ENCODE measurements around the gene PRKCE. TPM values are rescaled to one million over a fixed set of nuclear protein-coding genes. Genes with fewer than 3 reads are reported as not detected.
A peak's percentile ranks its signal among the peaks of the same experiment; 100 is the strongest.

Gene PRKCE
- total RNA-seq, 1 experiment from 2014 or later, result 2.4 TPM

DNA sequence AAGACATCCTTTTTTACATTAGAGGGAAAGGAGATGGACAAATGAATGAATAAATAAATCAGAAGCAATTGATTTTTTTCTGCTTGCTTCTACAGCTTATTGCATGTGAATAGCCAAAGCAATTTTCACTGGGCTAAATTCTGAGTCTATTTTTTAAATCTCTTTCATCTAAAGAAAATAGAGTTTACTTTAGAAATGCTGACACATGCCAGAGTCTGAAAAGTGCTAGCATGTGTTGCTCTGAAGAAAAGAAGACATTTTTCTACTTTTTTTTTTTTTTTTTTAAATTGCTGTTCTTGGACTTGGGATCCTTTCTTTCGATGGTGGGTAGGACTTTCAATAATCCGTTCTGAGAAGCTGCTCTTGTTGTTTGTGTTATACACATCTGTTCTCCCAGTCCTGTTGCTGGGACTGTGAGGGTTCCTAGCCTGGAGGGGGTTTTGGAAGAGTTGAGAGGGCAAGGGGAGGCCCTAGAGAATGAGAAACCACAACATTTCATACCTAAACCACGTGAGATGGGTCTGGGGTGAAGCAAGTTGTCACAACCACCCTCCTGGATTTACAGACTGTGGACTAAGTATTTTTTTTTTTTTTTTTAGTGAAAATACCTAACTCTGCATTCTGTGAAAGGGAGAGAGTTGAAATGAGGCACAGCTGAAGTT lies 193.5 kb downstream of the PRKCE start:
- no peak for DNase-seq (ENCODE audit: low spot score)
- Histone ChIP-seq H3K27ac (ENCODE audit: low read depth, low read length, poor library complexity, severe bottlenecking) (no peak overlapping the region), H3K9me3 (ENCODE audit: low read depth, low read length, poor library complexity, severe bottlenecking) (no peaks in the 10 kb centered on the region), H3K4me3 (ENCODE audit: low read depth, low read length, poor library complexity, severe bottlenecking) (no peak overlapping the region), H3K4me1 (ENCODE audit: insufficient read depth, low read length, poor library complexity, severe bottlenecking) (peaks cover 4% of the 10 kb centered on the region), H3K36me3 (ENCODE audit: insufficient read depth, low read length, poor library complexity, severe bottlenecking) (no peaks in the 10 kb centered on the region), H3K27me3 (replicated peaks; ENCODE audit: insufficient read depth, low read depth, low read length, poor library complexity) (no peaks in the 10 kb centered on the region)
- TF ChIP-seq, protein P1, sequence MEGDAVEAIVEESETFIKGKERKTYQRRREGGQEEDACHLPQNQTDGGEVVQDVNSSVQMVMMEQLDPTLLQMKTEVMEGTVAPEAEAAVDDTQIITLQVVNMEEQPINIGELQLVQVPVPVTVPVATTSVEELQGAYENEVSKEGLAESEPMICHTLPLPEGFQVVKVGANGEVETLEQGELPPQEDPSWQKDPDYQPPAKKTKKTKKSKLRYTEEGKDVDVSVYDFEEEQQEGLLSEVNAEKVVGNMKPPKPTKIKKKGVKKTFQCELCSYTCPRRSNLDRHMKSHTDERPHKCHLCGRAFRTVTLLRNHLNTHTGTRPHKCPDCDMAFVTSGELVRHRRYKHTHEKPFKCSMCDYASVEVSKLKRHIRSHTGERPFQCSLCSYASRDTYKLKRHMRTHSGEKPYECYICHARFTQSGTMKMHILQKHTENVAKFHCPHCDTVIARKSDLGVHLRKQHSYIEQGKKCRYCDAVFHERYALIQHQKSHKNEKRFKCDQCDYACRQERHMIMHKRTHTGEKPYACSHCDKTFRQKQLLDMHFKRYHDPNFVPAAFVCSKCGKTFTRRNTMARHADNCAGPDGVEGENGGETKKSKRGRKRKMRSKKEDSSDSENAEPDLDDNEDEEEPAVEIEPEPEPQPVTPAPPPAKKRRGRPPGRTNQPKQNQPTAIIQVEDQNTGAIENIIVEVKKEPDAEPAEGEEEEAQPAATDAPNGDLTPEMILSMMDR (conservative IDR thresholded peaks at IDR 0.05; ENCODE audit: low read depth, low read length), result no peak
- TF ChIP-seq EZH2 (IDR thresholded peaks at IDR 0.05; ENCODE audit: borderline replicate concordance, low read depth, low read length, poor library complexity, severe bottlenecking), result no peak
- BruUV-seq (replicated peaks), result no TSS peak
- ChIA-PET CTCF (no interaction called here), POLR2A (ENCODE audit: low non-redundant PET) (no interaction called here)
- intact Hi-C loops (cut with micrococcal nuclease; ENCODE audit: unreplicated experiment), result no loop called here

GRCh38 chr2:45845566-45845965 lies 194.1 kb downstream of the PRKCE start:
- Histone ChIP-seq H3K9me3 (ENCODE audit: low read depth, low read length, poor library complexity, severe bottlenecking) (no peaks in the 10 kb centered on the region), H3K4me1 (ENCODE audit: insufficient read depth, low read length, poor library complexity, severe bottlenecking) (peaks cover 4% of the 10 kb centered on the region), H3K36me3 (ENCODE audit: insufficient read depth, low read length, poor library complexity, severe bottlenecking) (no peaks in the 10 kb centered on the region), H3K4me3 (ENCODE audit: low read depth, low read length, poor library complexity, severe bottlenecking) (no peak overlapping the region), H3K27ac (ENCODE audit: low read depth, low read length, poor library complexity, severe bottlenecking) (no peak overlapping the region), H3K27me3 (replicated peaks; ENCODE audit: insufficient read depth, low read depth, low read length, poor library complexity) (no peaks in the 10 kb centered on the region)
- ChIA-PET POLR2A (ENCODE audit: low non-redundant PET) (no interaction called here), CTCF (no interaction called here)
- no peak for DNase-seq (ENCODE audit: low spot score)
- TF ChIP-seq, protein P1 (conservative IDR thresholded peaks at IDR 0.05; ENCODE audit: low read depth, low read length), result no peak
- no peak for TF ChIP-seq EZH2 (IDR thresholded peaks at IDR 0.05; ENCODE audit: borderline replicate concordance, low read depth, low read length, poor library complexity, severe bottlenecking)
- intact Hi-C loops (cut with micrococcal nuclease; ENCODE audit: unreplicated experiment), result no loop called here
- no TSS peak for BruUV-seq (replicated peaks)

GRCh38 chr2:45849491-45850283 lies 198.2 kb downstream of the PRKCE start:
- peaks cover 4% of the 10 kb centered on the region for H3K4me1 ChIP-seq (ENCODE audit: insufficient read depth, low read length, poor library complexity, severe bottlenecking)
- intact Hi-C loops (cut with micrococcal nuclease; ENCODE audit: unreplicated experiment), result no loop called here
- H3K4me3 ChIP-seq (ENCODE audit: low read depth, low read length, poor library complexity, severe bottlenecking), result no peak overlapping the region
- no peaks in the 10 kb centered on the region for H3K9me3 ChIP-seq (ENCODE audit: low read depth, low read length, poor library complexity, severe bottlenecking)
- ChIA-PET CTCF (no interaction called here), POLR2A (ENCODE audit: low non-redundant PET) (no interaction called here)
- no peaks in the 10 kb centered on the region for H3K36me3 ChIP-seq (ENCODE audit: insufficient read depth, low read length, poor library complexity, severe bottlenecking)
- no TSS peak for BruUV-seq (replicated peaks)
- H3K27me3 ChIP-seq (replicated peaks; ENCODE audit: insufficient read depth, low read depth, low read length, poor library complexity), result no peaks in the 10 kb centered on the region
- no peak for TF ChIP-seq EZH2 (IDR thresholded peaks at IDR 0.05; ENCODE audit: borderline replicate concordance, low read depth, low read length, poor library complexity, severe bottlenecking)
- TF ChIP-seq, protein P1 (conservative IDR thresholded peaks at IDR 0.05; ENCODE audit: low read depth, low read length), result no peak
- DNase-seq (ENCODE audit: low spot score), result peak; percentile 21
- no peak overlapping the region for H3K27ac ChIP-seq (ENCODE audit: low read depth, low read length, poor library complexity, severe bottlenecking)
